H1 (cell line): ENCODE data around the gene NGEF. TPM values are rescaled to one million over a fixed set of nuclear protein-coding genes. Genes with fewer than 3 reads are reported as not detected.

ENCODE experiments used
- CTCF ChIA-PET: fragments of 300-600 bp; sonication (Branson Sonifier 250); formaldehyde crosslinking; loops from one replicate; lab custom pipeline; 2021; ENCODE audit not compliant: partially characterized antibody; lab: Charles Lee
- POLR2A ChIA-PET: fragments of 300-600 bp; sonication (Branson Sonifier 250); formaldehyde crosslinking; loops from one replicate; lab custom pipeline; 2021; ENCODE audit warnings: inconsistent platforms; ENCODE audit not compliant: partially characterized antibody; lab: Charles Lee
- DNase-seq, 2 experiments: peaks; one replicate each; pipeline versions ENCODE4 v3.0.0 to v3.0.0-alpha.2; 2010 to 2022; ENCODE audit warnings: low spot score in 2 of 2, low read depth in 1 of 2, mixed read lengths in 1 of 2
- FAIRE-seq: peaks from 2 replicates; lab custom pipeline; 2011; peaks lifted over from hg19 to GRCh38; lab: Jason Lieb, UNC
- H2AFZ ChIP-seq: 2 replicates; pipeline ENCODE4 v1.8.1; 2012; ENCODE audit warnings: low read length, inconsistent platforms
- H2AK5ac ChIP-seq: 2 replicates; pipeline ENCODE4 v1.6.1; 2013; ENCODE audit warnings: low read depth, low read length
- H2BK120ac ChIP-seq: replicated peaks from 2 replicates; pipeline ENCODE3; 2013; ENCODE audit warnings: low read depth, low read length, inconsistent platforms
- H2BK12ac ChIP-seq: 2 replicates; pipeline ENCODE4 v1.6.1; 2013; ENCODE audit warnings: low read depth, low read length
- H2BK15ac ChIP-seq: 2 replicates; pipeline ENCODE4 v1.6.1; 2013; ENCODE audit warnings: low read length
- H2BK20ac ChIP-seq: 2 replicates; pipeline ENCODE4 v1.6.1; 2013; ENCODE audit warnings: low read length
- H2BK5ac ChIP-seq: 2 replicates; pipeline ENCODE4 v1.6.1; 2013; ENCODE audit warnings: low read depth, low read length
- H3K14ac ChIP-seq: 2 replicates; pipeline ENCODE4 v1.6.1; 2013; ENCODE audit warnings: inconsistent platforms; ENCODE audit not compliant: insufficient read length
- H3K18ac ChIP-seq: 2 replicates; pipeline ENCODE4 v1.6.1; 2013; ENCODE audit warnings: low read length; ENCODE audit errors: extremely low read depth
- H3K23ac ChIP-seq: 2 replicates; pipeline ENCODE4 v1.6.1; 2013; ENCODE audit warnings: inconsistent platforms; ENCODE audit not compliant: insufficient read length
- H3K23me2 ChIP-seq: 2 replicates; pipeline ENCODE4 v1.6.1; 2013; ENCODE audit warnings: low read depth, low read length
- H3K27ac ChIP-seq: 2 replicates; pipeline ENCODE4 v1.6.1; 2011; ENCODE audit warnings: low read depth, low read length, inconsistent platforms
- H3K27me3 ChIP-seq, 4 experiments: replicated peaks in 1 of 4; 1 replicate in 1 of 4; 2 replicates in 3 of 4; pipeline versions ENCODE4 v1.6.1 to v1.8.1; 2011 to 2013; ENCODE audit warnings: low read length in 3 of 4, mild to moderate bottlenecking in 3 of 4, inconsistent platforms in 2 of 4, mixed read lengths in 2 of 4, moderate library complexity in 1 of 4; ENCODE audit not compliant: control insufficient read depth in 3 of 4, insufficient read depth in 3 of 4; ENCODE audit errors: extremely low read depth in 1 of 4
- H3K36me3 ChIP-seq, 4 experiments: 2 replicates each; pipeline versions ENCODE4 v1.6.1 to v1.8.1; 2011 to 2013; ENCODE audit warnings: mild to moderate bottlenecking in 4 of 4, low read length in 3 of 4, moderate library complexity in 2 of 4, control low read depth in 1 of 4, inconsistent platforms in 1 of 4; ENCODE audit not compliant: insufficient read depth in 4 of 4, control insufficient read depth in 2 of 4
- H3K4ac ChIP-seq: replicated peaks from 2 replicates; pipeline ENCODE3; 2013; ENCODE audit warnings: low read length, low read depth, mixed read lengths, inconsistent platforms; ENCODE audit not compliant: insufficient read length
- H3K4me1 ChIP-seq, 4 experiments: replicated peaks in 1 of 4; 1 replicate in 1 of 4; 2 replicates in 3 of 4; pipeline versions ENCODE4 v1.6.1 to v1.8.1; 2011 to 2013; ENCODE audit warnings: low read length in 3 of 4, inconsistent platforms in 2 of 4, mixed read lengths in 1 of 4; ENCODE audit not compliant: insufficient read depth in 4 of 4, control insufficient read depth in 3 of 4
- H3K4me2 ChIP-seq, 2 experiments: 2 replicates each; pipeline versions ENCODE4 v1.6.1 to v1.8.1; 2011 to 2013; ENCODE audit warnings: low read depth in 2 of 2, low read length in 2 of 2, control low read depth in 1 of 2, inconsistent platforms in 1 of 2, mild to moderate bottlenecking in 1 of 2; ENCODE audit not compliant: insufficient read depth in 1 of 2
- H3K4me3 ChIP-seq, 4 experiments: fragments of 200-600, 300-600 bp in 1 of 4; sonication (generic), shearing (Covaris generic), sonication (Bioruptor Twin) in 1 of 4; 2 replicates each; pipeline versions ENCODE4 v1.5.1 to v1.8.1; 2011 to 2016; ENCODE audit warnings: low read length in 4 of 4, low read depth in 3 of 4, control low read depth in 2 of 4, inconsistent platforms in 2 of 4, mild to moderate bottlenecking in 2 of 4, mixed read lengths in 1 of 4, moderate library complexity in 1 of 4; ENCODE audit not compliant: insufficient read depth in 2 of 4; ENCODE audit errors: extremely low read depth in 1 of 4
- H3K56ac ChIP-seq: replicated peaks from 2 replicates; pipeline ENCODE3; 2013; ENCODE audit warnings: low read depth, mild to moderate bottlenecking, mixed read lengths, low read length, inconsistent platforms; ENCODE audit not compliant: insufficient read length
- H3K79me1 ChIP-seq: 2 replicates; pipeline ENCODE4 v1.6.1; 2013; ENCODE audit warnings: low read depth, low read length, control low read depth
- H3K79me2 ChIP-seq, 2 experiments: 2 replicates each; pipeline versions ENCODE4 v1.6.1 to v1.8.1; 2012 to 2013; ENCODE audit warnings: low read length in 2 of 2, mild to moderate bottlenecking in 2 of 2, inconsistent platforms in 1 of 2; ENCODE audit not compliant: insufficient read depth in 2 of 2, control insufficient read depth in 1 of 2
- H3K9ac ChIP-seq, 4 experiments: replicated peaks in 1 of 4; 1 replicate in 1 of 4; 2 replicates in 3 of 4; pipeline versions ENCODE4 v1.6.1 to v1.8.1; 2011 to 2013; ENCODE audit warnings: low read depth in 3 of 4, low read length in 3 of 4, control low read depth in 2 of 4, mild to moderate bottlenecking in 2 of 4, moderate library complexity in 2 of 4, inconsistent platforms in 1 of 4; ENCODE audit errors: extremely low read depth in 1 of 4
- H3K9me3 ChIP-seq, 2 experiments: 2 replicates each; pipeline versions ENCODE4 v1.6.1 to v1.8.1; 2012 to 2013; ENCODE audit warnings: mild to moderate bottlenecking in 2 of 2, moderate library complexity in 2 of 2, control low read depth in 1 of 2, inconsistent platforms in 1 of 2, low read depth in 1 of 2, low read length in 1 of 2, mixed read lengths in 1 of 2; ENCODE audit not compliant: insufficient read depth in 2 of 2
- H4K20me1 ChIP-seq, 2 experiments: replicated peaks in 1 of 2; 2 replicates each; pipeline versions ENCODE3 to v1.8.1; 2011 to 2013; ENCODE audit warnings: inconsistent platforms in 2 of 2, low read length in 2 of 2, mild to moderate bottlenecking in 1 of 2; ENCODE audit not compliant: insufficient read depth in 2 of 2, control insufficient read depth in 1 of 2
- H4K5ac ChIP-seq: 2 replicates; pipeline ENCODE4 v1.6.1; 2013; ENCODE audit warnings: low read length, low read depth, mixed read lengths, inconsistent platforms; ENCODE audit not compliant: insufficient read length
- H4K8ac ChIP-seq: 2 replicates; pipeline ENCODE4 v1.8.0; 2013; ENCODE audit warnings: mild to moderate bottlenecking, moderate library complexity, low read length, inconsistent platforms; ENCODE audit not compliant: insufficient read depth; ENCODE audit errors: extremely low read depth
- H4K91ac ChIP-seq: replicated peaks from 2 replicates; pipeline ENCODE3; 2013; ENCODE audit warnings: low read length, mixed read lengths, inconsistent platforms; ENCODE audit not compliant: insufficient read length
- EGR1 ChIP-seq: IDR thresholded peaks from 2 replicates; pipeline ENCODE4 v1.6.1; 2011; ENCODE audit warnings: low read depth, low read length, borderline replicate concordance
- EZH2 ChIP-seq: fragments of 200-600 bp; sonication (generic); IDR thresholded peaks from 2 replicates; pipeline ENCODE4 v1.7.1; 2012; ENCODE audit warnings: low read depth, mild to moderate bottlenecking, moderate library complexity, low read length, inconsistent platforms; ENCODE audit not compliant: severe bottlenecking
- NANOG ChIP-seq: IDR thresholded peaks from 2 replicates; pipeline ENCODE4 v1.6.1; 2011; ENCODE audit warnings: low read length, low read depth, mild to moderate bottlenecking, inconsistent platforms; ENCODE audit not compliant: insufficient read depth, poor library complexity, severe bottlenecking
- NRF1 ChIP-seq: IDR thresholded peaks from 2 replicates; pipeline ENCODE4 v1.6.1; 2011; ENCODE audit warnings: mild to moderate bottlenecking, low read depth, low read length, improper control_type of control experiment
- POLR2A ChIP-seq, 2 experiments: IDR thresholded peaks; 1 replicate in 1 of 2; 2 replicates in 1 of 2; pipeline ENCODE4 v1.6.1; 2011; ENCODE audit warnings: low read depth in 2 of 2, low read length in 2 of 2, mild to moderate bottlenecking in 2 of 2; ENCODE audit errors: control extremely low read depth in 1 of 2
- POU5F1 ChIP-seq: IDR thresholded peaks from 2 replicates; pipeline ENCODE4 v1.6.1; 2011; ENCODE audit warnings: low read depth, mild to moderate bottlenecking, low read length, moderate library complexity
- SIN3A ChIP-seq, 2 experiments: IDR thresholded peaks in 1 of 2; conservative IDR thresholded peaks in 1 of 2; 2 replicates each; pipeline ENCODE4 v1.6.1; 2011 to 2012; ENCODE audit warnings: low read length in 2 of 2, improper control_type of control experiment in 1 of 2, low read depth in 1 of 2, mild to moderate bottlenecking in 1 of 2
- SP1 ChIP-seq: IDR thresholded peaks from 2 replicates; pipeline ENCODE4 v1.6.1; 2011; ENCODE audit warnings: low read depth, low read length
- SUZ12 ChIP-seq: fragments of 200-600 bp; sonication (generic); IDR thresholded peaks from 2 replicates; pipeline ENCODE4 v1.6.1; 2012; ENCODE audit warnings: mild to moderate bottlenecking, inconsistent platforms, low read length, moderate library complexity, mixed read lengths
- TBP ChIP-seq: IDR thresholded peaks from 2 replicates; pipeline ENCODE4 v1.6.1; 2011; ENCODE audit warnings: low read depth, low read length, improper control_type of control experiment
- TEAD4 ChIP-seq: IDR thresholded peaks from 2 replicates; pipeline ENCODE4 v1.6.1; 2012; ENCODE audit warnings: low read depth, low read length, inconsistent platforms, mixed read lengths
- WGBS, 2 experiments: shearing (Covaris generic) in 1 of 2; methylation state at CpG; one replicate each; pipeline versions ENCODE4 v1.1.6 to v1.1.7; 2013 to 2015; ENCODE audit warnings: low lambda C conversion rate in 2 of 2, mixed read lengths in 2 of 2, inconsistent platforms in 1 of 2, low coverage in 1 of 2, missing lambda C conversion rate in 1 of 2; ENCODE audit not compliant: insufficient replicate concordance in 2 of 2, insufficient coverage in 1 of 2, insufficient read length in 1 of 2; ENCODE audit errors: extremely low coverage in 1 of 2, missing lambda C conversion rate in 1 of 2; 5-methylcytosine and 5-hydroxymethylcytosine counted together
- polyA plus RNA-seq, 7 experiments: library from polyadenylated mRNA; depleted of rRNA in 3 of 7; stranded (reverse) in 5 of 7; unstranded in 2 of 7; fragments of >200 nt in 5 of 7; fragments of 200-250 nt in 2 of 7; gene quantifications; 1 replicate in 5 of 7; 2 replicates in 1 of 7; 4 replicates in 1 of 7; pipeline versions ENCODE4 v1.2.1 to v1.2.3, GENCODE V29; 2011 to 2013; ENCODE audit warnings: missing spikeins in 2 of 7, mixed read lengths in 2 of 7
- total RNA-seq: library from RNA; stranded (reverse); fragmentation: NEBNext Ultra II Directional; extraction: Animal tissue kit (Norgen Biotek cat#: 25700); gene quantifications from 2 replicates; pipeline ENCODE4 v1.2.1, GENCODE V29; 2021

Gene NGEF
- total and polyA plus RNA-seq, 2 of the 8 experiments (the other 6 are each of a cell fraction or from before 2014, with no cell fraction given): 2.7 to 3.2 TPM

GRCh38 chr2:232888839-232889529 is 124.1 kb downstream of the NGEF start:
- ChIA-PET CTCF (interaction anchor here (0.5 to 3.0 kb wide), 3 partner anchors 11 to 250 kb away, joined by 3 to 7 read pairs (median 5); no protein-coding TSS in a partner anchor), POLR2A (no interaction called here)
- H3K36me3 ChIP-seq: no peaks in the 10 kb centered on the region; a peak in 1 of 8 replicates
- H4K5ac ChIP-seq: no peak overlapping the region
- peaks cover 0 to 8% of the 10 kb centered on the region in 2 experiments for H4K20me1 ChIP-seq
- no peaks in the 10 kb centered on the region for H3K79me2 ChIP-seq
- no peak overlapping the region for H3K4me3 ChIP-seq
- H3K27me3 ChIP-seq: no peaks in the 10 kb centered on the region
- no peak overlapping the region for H2BK15ac ChIP-seq
- no peak overlapping the region for H3K9ac ChIP-seq
- H3K18ac ChIP-seq: no peak overlapping the region
- H3K14ac ChIP-seq: no peak overlapping the region
- 89% methylated on average over 14 of the region's 14 CpGs; no CpG with 5 or more reads in 1 of the 2 experiments for WGBS, 2 experiments
- H3K27ac ChIP-seq: no peak overlapping the region
- H3K56ac ChIP-seq: no peak overlapping the region
- H3K23ac ChIP-seq: no peak overlapping the region
- peaks cover 0 to 16% (median 10%) of the 10 kb centered on the region in 4 experiments; a peak in 6 of 7 replicates for H3K4me1 ChIP-seq
- no peak for DNase-seq
- H3K79me1 ChIP-seq: no peaks in the 10 kb centered on the region
- H2BK120ac ChIP-seq: no peak overlapping the region
- H4K8ac ChIP-seq: no peak overlapping the region
- H2AK5ac ChIP-seq: no peak overlapping the region
- H3K9me3 ChIP-seq: no peaks in the 10 kb centered on the region
- H3K4me2 ChIP-seq: no peak overlapping the region
- no peak for FAIRE-seq
- no peak overlapping the region for H4K91ac ChIP-seq
- H2BK12ac ChIP-seq: no peak overlapping the region; the same call in 1 of the 2 replicates
- no peak overlapping the region for H3K4ac ChIP-seq
- no peak overlapping the region for H2BK20ac ChIP-seq
- H2AFZ ChIP-seq: no peak overlapping the region
- TF ChIP-seq TEAD4 (no peak), EZH2 (no peak), TBP (no peak), POLR2A (IDR thresholded peaks at IDR 0.05; ENCODE audit: control extremely low read depth in 1 of 2, low read depth in 2 of 2, low read length in 2 of 2) (no peak), NRF1 (no peak), SUZ12 (no peak), SP1 (no peak), EGR1 (no peak), NANOG (no peak), SIN3A (conservative IDR thresholded peaks at IDR 0.05 in 1 of 2, IDR thresholded peaks at IDR 0.05 in 1 of 2; ENCODE audit: low read depth in 1 of 2, low read length in 2 of 2) (no peak), POU5F1 (no peak)
- H2BK5ac ChIP-seq: no peak overlapping the region
- H3K23me2 ChIP-seq: peaks cover 5% of the 10 kb centered on the region
